GM21390 (cell line): ENCODE data around the gene RNF34.
"Not testable (repeated sequence)": the region's sequence is repeated elsewhere in the genome, so short reads cannot be mapped to it uniquely, and the experiment has no call there.

Experiments
- ATAC-seq: cut with Tn5 transposase; IDR thresholded peaks from one replicate; pipeline ENCODE4 v1.9.1; 2021; ENCODE audit not compliant: unreplicated experiment

Gene RNF34

GRCh38 chr12:121399391-121400331, at the start of gene RNF34:
Gene RNF34 (plus strand): TSS chr12:121400118. CDS start chr12:121400213, 95 bp downstream.
- peak; percentile 83 for ATAC-seq

- ATAC-seq: peak; percentile 96
These were observed 47.9 kb upstream of the RNF34 start, which contains the start of gene ANAPC5 for GRCh38 chr12:121351820-121352681. Gene ANAPC5 (minus strand): TSS chr12:121352411. CDS start chr12:121352340, 71 bp downstream.

- ATAC-seq: no peak
These were observed 47.3 kb upstream of the RNF34 start for GRCh38 chr12:121352682-121353018.

GRCh38 chr12:121355818-121356217, 44.1 kb upstream of the RNF34 start:
- no peak for ATAC-seq

GRCh38 chr12:121356657-121357056, 43.3 kb upstream of the RNF34 start:
- ATAC-seq: no peak

GRCh38 chr12:121357331-121357730, 42.6 kb upstream of the RNF34 start:
- ATAC-seq: no peak

- no peak for ATAC-seq
These were observed 41.8 kb upstream of the RNF34 start for GRCh38 chr12:121358073-121358472.

- no peak for ATAC-seq
These were observed 35.2 kb upstream of the RNF34 start for GRCh38 chr12:121364683-121365121.

- no peak for ATAC-seq
These were observed 34.4 kb upstream of the RNF34 start for GRCh38 chr12:121365416-121366062.

- ATAC-seq: no peak
These were observed 33.9 kb upstream of the RNF34 start for GRCh38 chr12:121366063-121366459.

- ATAC-seq: no peak
These were observed 28.5 kb upstream of the RNF34 start for GRCh38 chr12:121371404-121371803.

GRCh38 chr12:121373755-121374154, 26.2 kb upstream of the RNF34 start:
- no peak for ATAC-seq

GRCh38 chr12:121374336-121374735, 25.6 kb upstream of the RNF34 start:
- ATAC-seq: not testable (repeated sequence)

GRCh38 chr12:121374945-121375584, 24.9 kb upstream of the RNF34 start:
- not testable (repeated sequence) for ATAC-seq

- ATAC-seq: no peak
These were observed 22.9 kb upstream of the RNF34 start for GRCh38 chr12:121376754-121377697.

GRCh38 chr12:121378736-121379135, 21.2 kb upstream of the RNF34 start:
- ATAC-seq: no peak

GRCh38 chr12:121379945-121380344, 20.0 kb upstream of the RNF34 start:
- ATAC-seq: no peak

- no peak for ATAC-seq
These were observed 16.3 kb upstream of the RNF34 start for GRCh38 chr12:121383601-121384021.

GRCh38 chr12:121384891-121385290, 15.0 kb upstream of the RNF34 start:
- ATAC-seq: not testable (repeated sequence)
